Anterior cingulate cortex (tissue), 58 donors: Measurements from ENCODE around the gene ZNF236.
"Not testable (repeated sequence)": the region's sequence is repeated elsewhere in the genome, so short reads cannot be mapped to it uniquely, and the experiment has no call there.

ENCODE experiments used
- DNase-seq, 58 donors: peaks; one replicate each; lab custom pipeline; 2025; lab: John Stamatoyannopoulos, UW

The ZNF236 gene

DNA sequence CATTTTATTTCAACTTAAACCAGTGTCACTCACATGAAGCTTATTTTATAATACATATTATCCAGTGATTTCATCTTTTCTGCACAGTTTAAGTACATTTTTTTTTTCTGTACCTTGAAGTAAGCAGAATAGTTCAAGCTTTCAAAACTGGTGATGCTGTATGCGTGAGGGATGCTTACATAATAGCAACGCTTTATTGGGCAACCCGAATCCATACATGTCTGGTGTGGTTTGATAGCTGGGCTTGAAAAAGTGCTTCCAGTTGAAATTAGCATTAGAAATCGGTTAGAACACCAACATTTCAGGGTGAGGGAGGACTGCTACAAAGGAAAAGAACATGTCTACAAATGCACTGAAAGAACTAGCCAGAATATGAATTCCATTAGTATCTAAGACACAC is 192.8 kb downstream of the ZNF236 start:
- no peak for DNase-seq

DNA sequence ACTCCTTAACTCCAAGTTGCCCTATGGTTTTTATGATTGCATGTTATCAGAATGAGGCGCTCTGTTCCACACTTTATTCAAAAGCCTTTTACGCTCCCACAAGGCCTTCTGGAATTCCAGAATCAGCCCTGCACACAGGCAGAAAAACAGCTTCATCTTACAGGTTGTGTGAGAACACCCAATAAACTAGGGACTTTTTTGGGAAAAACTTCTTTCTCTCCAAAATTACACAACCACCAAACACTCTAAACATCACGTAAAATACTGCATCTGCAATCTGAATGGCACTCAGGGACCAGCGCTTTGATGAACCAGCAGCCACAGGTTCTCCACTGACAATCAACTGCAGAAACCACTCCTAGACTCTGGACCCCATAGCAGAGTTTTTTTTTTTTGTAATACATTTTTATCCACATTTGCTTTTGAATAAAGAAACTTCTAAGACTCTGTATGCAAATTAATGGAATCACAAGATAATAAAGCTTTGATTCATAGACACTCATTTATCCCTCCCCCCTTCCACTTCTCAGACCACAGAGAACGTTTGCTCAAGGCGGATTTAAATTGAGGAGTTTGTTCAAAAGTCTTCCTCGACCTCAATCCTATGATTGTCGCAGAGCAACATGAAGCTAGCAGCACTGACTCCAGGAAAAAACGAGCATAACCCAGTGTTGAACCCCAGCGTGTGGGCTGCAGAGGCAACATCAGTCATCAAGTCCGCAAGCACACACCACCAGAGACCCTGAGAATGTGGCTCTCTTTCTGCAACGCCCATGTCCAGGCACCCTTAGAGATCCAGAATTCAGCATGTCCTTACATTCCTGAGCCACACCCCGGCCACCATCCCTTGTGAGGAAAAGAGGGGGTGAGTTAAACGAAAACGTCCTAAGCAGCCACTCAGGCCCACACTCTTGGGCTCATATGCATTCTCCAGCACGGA is 193.7 kb downstream of the ZNF236 start:
- DNase-seq, result no peak

DNA sequence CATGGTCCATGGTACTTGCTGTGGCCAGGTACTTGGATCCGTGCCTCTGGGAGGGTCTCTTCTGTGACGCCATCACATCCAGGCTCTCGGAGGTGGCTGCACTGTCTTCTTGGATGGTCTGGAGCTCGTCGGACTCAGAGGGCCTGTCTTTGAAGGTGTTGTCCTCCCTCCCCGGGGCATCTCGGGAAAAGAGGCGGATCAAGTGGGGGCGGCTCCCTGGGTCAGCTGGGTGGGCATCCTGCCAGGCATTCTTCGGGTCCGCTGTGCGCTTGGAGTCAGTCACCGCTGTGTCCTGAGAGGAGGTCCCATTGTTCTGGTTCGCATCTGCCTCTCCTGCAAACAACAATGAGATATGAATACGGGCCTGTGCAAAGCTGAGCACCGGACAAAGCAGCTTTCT is 194.6 kb downstream of the ZNF236 start:
- DNase-seq, result peak in 56 of 58 donors; percentile 12 to 99 (median 87)

DNA sequence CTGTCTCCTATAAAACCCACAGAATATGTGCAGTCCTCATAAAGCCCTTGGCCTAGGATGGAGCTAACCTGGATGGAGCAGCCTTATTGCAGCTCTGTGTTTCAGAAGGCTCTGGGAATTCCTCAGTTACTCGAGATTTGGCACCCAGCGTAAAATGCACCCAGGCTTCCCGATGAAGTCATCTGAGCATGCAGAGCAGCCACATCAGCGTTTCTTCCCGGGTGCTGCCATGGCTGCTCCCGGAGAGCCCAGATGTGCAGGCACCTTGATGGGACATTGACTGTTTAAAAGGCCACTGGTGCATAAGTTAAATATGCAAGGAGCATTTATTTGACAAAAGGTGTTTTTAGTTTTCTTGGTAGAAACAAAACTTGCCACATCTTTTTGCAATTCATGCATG is 195.0 kb downstream of the ZNF236 start:
- peak in 2 of 58 donors; percentile 66 to 76 for DNase-seq

DNA sequence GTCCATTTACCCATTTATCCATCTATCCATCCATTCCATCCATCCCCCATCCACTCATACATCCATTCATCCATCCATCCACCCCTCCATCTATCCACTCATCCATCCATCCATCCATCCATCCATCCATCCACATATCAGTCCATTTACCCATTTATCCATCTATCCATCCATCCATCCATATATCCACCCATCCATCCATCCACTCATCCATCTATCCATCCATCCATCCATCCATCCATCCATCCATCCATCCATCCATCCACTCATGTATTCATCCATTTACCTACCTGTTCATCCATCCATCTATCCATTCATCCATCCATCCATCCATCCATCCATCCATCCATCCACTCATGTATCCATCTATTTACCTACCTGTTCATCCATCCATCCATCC is 196.3 kb downstream of the ZNF236 start:
- DNase-seq, result not testable (repeated sequence)

DNA sequence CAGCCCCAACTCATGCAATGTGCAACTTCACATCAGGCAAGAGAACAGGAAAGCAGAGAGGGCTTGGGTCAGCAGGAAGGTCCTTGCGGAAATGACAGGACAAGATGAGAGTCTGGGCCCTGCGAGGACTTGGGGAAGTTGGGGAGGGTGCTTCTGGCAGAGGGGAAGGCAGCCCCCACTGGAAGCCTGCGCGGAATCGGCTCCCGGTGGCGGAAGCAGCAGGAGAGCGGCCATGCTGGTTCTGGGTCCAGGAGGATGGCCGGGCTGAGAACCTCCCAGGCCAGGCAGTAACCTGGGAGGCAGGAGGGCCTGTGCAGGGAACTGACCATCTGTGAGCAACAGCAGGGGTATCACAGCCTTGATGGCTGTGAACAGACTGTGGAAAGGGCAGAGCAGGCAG is 197.3 kb downstream of the ZNF236 start:
- DNase-seq, result no peak
